Uterus (tissue), 2 donors: ENCODE results near the gene DUSP7.

ENCODE experiments used
- POLR2A ChIP-seq, 2 donors: fragments of 450-650 bp; IDR thresholded peaks; one replicate each; pipeline ENCODE4 v1.6.1; 2016; ENCODE audit warnings: antibody characterized with exemption in 2 of 2, mild to moderate bottlenecking in 1 of 2, moderate library complexity in 1 of 2
- TF ChIP-seq, protein P1 (sequence below), 4 experiments: fragments of 200-600 bp in 2 of 4; fragments of 450-650 bp in 2 of 4; sonication (generic) in 2 of 4; IDR thresholded peaks; one replicate each; pipeline ENCODE4 v1.5.1; 2016 to 2019; ENCODE audit warnings: antibody characterized with exemption in 4 of 4, mild to moderate bottlenecking in 2 of 4, moderate library complexity in 1 of 4

- TF ChIP-seq, protein P1, sequence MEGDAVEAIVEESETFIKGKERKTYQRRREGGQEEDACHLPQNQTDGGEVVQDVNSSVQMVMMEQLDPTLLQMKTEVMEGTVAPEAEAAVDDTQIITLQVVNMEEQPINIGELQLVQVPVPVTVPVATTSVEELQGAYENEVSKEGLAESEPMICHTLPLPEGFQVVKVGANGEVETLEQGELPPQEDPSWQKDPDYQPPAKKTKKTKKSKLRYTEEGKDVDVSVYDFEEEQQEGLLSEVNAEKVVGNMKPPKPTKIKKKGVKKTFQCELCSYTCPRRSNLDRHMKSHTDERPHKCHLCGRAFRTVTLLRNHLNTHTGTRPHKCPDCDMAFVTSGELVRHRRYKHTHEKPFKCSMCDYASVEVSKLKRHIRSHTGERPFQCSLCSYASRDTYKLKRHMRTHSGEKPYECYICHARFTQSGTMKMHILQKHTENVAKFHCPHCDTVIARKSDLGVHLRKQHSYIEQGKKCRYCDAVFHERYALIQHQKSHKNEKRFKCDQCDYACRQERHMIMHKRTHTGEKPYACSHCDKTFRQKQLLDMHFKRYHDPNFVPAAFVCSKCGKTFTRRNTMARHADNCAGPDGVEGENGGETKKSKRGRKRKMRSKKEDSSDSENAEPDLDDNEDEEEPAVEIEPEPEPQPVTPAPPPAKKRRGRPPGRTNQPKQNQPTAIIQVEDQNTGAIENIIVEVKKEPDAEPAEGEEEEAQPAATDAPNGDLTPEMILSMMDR (IDR thresholded peaks at IDR 0.05): no peak
- TF ChIP-seq POLR2A (IDR thresholded peaks at IDR 0.05): no peak
These were observed 38.8 kb downstream of the DUSP7 start for GRCh38 chr3:52017586-52017985.
